NCI-H526 treated with DMSO at 0.1 percent for 48 hours (cell line): ENCODE results near the gene CEBPG.

Experiments
- DNase-seq: peaks from one replicate; lab custom pipeline; 2025; lab: John Stamatoyannopoulos, UW

Gene CEBPG

GRCh38 chr19:33350538-33351309 is 22.8 kb upstream of the CEBPG start:
- DNase-seq = no peak

- no peak for DNase-seq
Measured at GRCh38 chr19:33355535-33355934, 18.0 kb upstream of the CEBPG start.

- no peak for DNase-seq
Measured at GRCh38 chr19:33357556-33357955, 16.0 kb upstream of the CEBPG start.

- no peak for DNase-seq
Measured at GRCh38 chr19:33358408-33358807, 15.1 kb upstream of the CEBPG start.

GRCh38 chr19:33359581-33359980 is 13.9 kb upstream of the CEBPG start:
- no peak for DNase-seq

- DNase-seq = no peak
Measured at GRCh38 chr19:33362508-33363228, 10.8 kb upstream of the CEBPG start.

GRCh38 chr19:33363476-33363875 is 10.0 kb upstream of the CEBPG start:
- no peak for DNase-seq

- no peak for DNase-seq
Measured at GRCh38 chr19:33365691-33366090, 7.8 kb upstream of the CEBPG start.

GRCh38 chr19:33366127-33366526 is 7.4 kb upstream of the CEBPG start:
- no peak for DNase-seq

- no peak for DNase-seq
Measured at GRCh38 chr19:33366897-33367296, 6.6 kb upstream of the CEBPG start.

- DNase-seq = no peak
Measured at GRCh38 chr19:33368074-33368864, 5.2 kb upstream of the CEBPG start.

GRCh38 chr19:33370783-33371182 is 2.7 kb upstream of the CEBPG start:
- DNase-seq = no peak

- DNase-seq = peak; percentile 85
Measured at GRCh38 chr19:33374236-33374714, 766 bp downstream of the CEBPG start.

- DNase-seq = no peak
Measured at GRCh38 chr19:33375156-33375836, 1.8 kb downstream of the CEBPG start.

- DNase-seq = no peak
Measured at GRCh38 chr19:33375837-33376159, 2.3 kb downstream of the CEBPG start.

- DNase-seq = no peak
Measured at GRCh38 chr19:33376423-33376822, 2.9 kb downstream of the CEBPG start.

- no peak for DNase-seq
Measured at GRCh38 chr19:33376941-33377557, 3.5 kb downstream of the CEBPG start.

GRCh38 chr19:33377586-33378475 is 4.3 kb downstream of the CEBPG start:
- DNase-seq = no peak

- DNase-seq = no peak
Measured at GRCh38 chr19:33379151-33379829, 5.8 kb downstream of the CEBPG start.

- no peak for DNase-seq
Measured at GRCh38 chr19:33381101-33381500, 7.6 kb downstream of the CEBPG start.
